SK-N-SH (cell line): ENCODE results near the gene S100P. TPM values are rescaled to one million over a fixed set of nuclear protein-coding genes. Genes with fewer than 3 reads are reported as not detected.

Experiments used
- CTCF ChIA-PET: fragments of 300-600, 350-600 bp; formaldehyde crosslinking; extraction: SDS; loops from one replicate; lab custom pipeline; 2021; lab: Yijun Ruan, JAX
- POLR2A ChIA-PET: fragments of 350-600 bp; sonication (Branson Sonifier 250); formaldehyde crosslinking; extraction: SDS; loops from one replicate; lab custom pipeline; 2020; ENCODE audit warnings: antibody characterized with exemption, inconsistent platforms; lab: Yijun Ruan, JAX
- DNase-seq: peaks from one replicate; pipeline ENCODE4 v3.0.0; 2012
- H2AFZ ChIP-seq: fragments of 200-600 bp; sonication (generic); 2 replicates; pipeline ENCODE4 v1.8.1; 2016; ENCODE audit warnings: antibody characterized with exemption, mild to moderate bottlenecking, low read depth
- H3F3A ChIP-seq: fragments of 200-600 bp; sonication (generic); replicated peaks from 2 replicates; pipeline ENCODE3; 2016; ENCODE audit warnings: antibody characterized with exemption, mild to moderate bottlenecking; ENCODE audit not compliant: insufficient read depth
- H3K27ac ChIP-seq, 2 experiments: fragments of 200-500 bp in 1 of 2; fragments of 200-600 bp in 1 of 2; sonication (Bioruptor generic) in 1 of 2; sonication (generic), shearing (Covaris generic) in 1 of 2; 2 replicates each; pipeline versions ENCODE4 v1.5.1 to v1.6.1; 2014 to 2016; ENCODE audit warnings: low read depth in 2 of 2, inconsistent platforms in 1 of 2, low read length in 1 of 2, mild to moderate bottlenecking in 1 of 2, mixed read lengths in 1 of 2
- H3K27me3 ChIP-seq: fragments of 200-600 bp; sonication (generic), shearing (Covaris generic); 2 replicates; pipeline ENCODE4 v1.6.1; 2016; ENCODE audit warnings: mixed run types; ENCODE audit not compliant: insufficient read depth
- H3K36me3 ChIP-seq, 2 experiments: fragments of 200-500 bp in 1 of 2; fragments of 200-600 bp in 1 of 2; sonication (Bioruptor generic) in 1 of 2; sonication (generic) in 1 of 2; replicated peaks in 1 of 2; 2 replicates each; pipeline versions ENCODE3 to v1.5.1; 2014 to 2016; ENCODE audit warnings: low read length in 1 of 2, mild to moderate bottlenecking in 1 of 2; ENCODE audit not compliant: insufficient read depth in 2 of 2, control insufficient read depth in 1 of 2
- H3K4me1 ChIP-seq, 2 experiments: fragments of 200-500 bp in 1 of 2; fragments of 200-600 bp in 1 of 2; sonication (Bioruptor generic) in 1 of 2; sonication (generic), shearing (Covaris generic) in 1 of 2; 2 replicates each; pipeline versions ENCODE4 v1.5.1 to v1.6.1; 2014 to 2016; ENCODE audit warnings: low read depth in 1 of 2, low read length in 1 of 2, mixed run types in 1 of 2; ENCODE audit not compliant: insufficient read depth in 2 of 2, control insufficient read depth in 1 of 2
- H3K4me2 ChIP-seq: fragments of 200-600 bp; sonication (generic), shearing (Covaris generic); 2 replicates; pipeline ENCODE4 v1.6.1; 2017; ENCODE audit warnings: mixed run types
- H3K4me3 ChIP-seq, 2 experiments: fragments of 200-500 bp in 1 of 2; fragments of 200-600 bp in 1 of 2; sonication (Bioruptor generic) in 1 of 2; sonication (generic), shearing (Covaris generic) in 1 of 2; 2 replicates each; pipeline versions ENCODE4 v1.5.1 to v1.8.1; 2014 to 2016; ENCODE audit warnings: low read depth in 2 of 2, inconsistent platforms in 1 of 2, low read length in 1 of 2, mild to moderate bottlenecking in 1 of 2, mixed read lengths in 1 of 2, moderate library complexity in 1 of 2
- H3K79me2 ChIP-seq: fragments of 200-600 bp; sonication (generic); 2 replicates; pipeline ENCODE4 v1.8.1; 2017; ENCODE audit warnings: mild to moderate bottlenecking; ENCODE audit not compliant: insufficient read depth
- H3K9ac ChIP-seq: fragments of 200-600 bp; sonication (generic); 2 replicates; pipeline ENCODE4 v1.6.1; 2017; ENCODE audit warnings: mixed run types
- H3K9me2 ChIP-seq: fragments of 200-600 bp; sonication (generic); 2 replicates; pipeline ENCODE4 v1.6.1; 2017; ENCODE audit warnings: mixed run types
- H3K9me3 ChIP-seq: fragments of 200-600 bp; sonication (generic); 2 replicates; pipeline ENCODE4 v1.6.1; 2017; ENCODE audit warnings: mixed run types, mild to moderate bottlenecking, moderate library complexity
- H4K20me1 ChIP-seq: fragments of 200-600 bp; sonication (generic); 2 replicates; pipeline ENCODE4 v1.6.1; 2017; ENCODE audit warnings: mild to moderate bottlenecking, mixed run types; ENCODE audit not compliant: insufficient read depth
- CHD2 ChIP-seq: fragments of 150-350 bp; IDR thresholded peaks from 2 replicates; pipeline ENCODE4 v1.6.1; 2018; ENCODE audit warnings: low read length; ENCODE audit not compliant: partially characterized antibody
- FOXM1 ChIP-seq: IDR thresholded peaks from 2 replicates; pipeline ENCODE4 v1.4.0; 2012; ENCODE audit warnings: low read depth, mild to moderate bottlenecking
- GATA2 ChIP-seq: sonication (generic); formaldehyde crosslinking; IDR thresholded peaks from 2 replicates; pipeline ENCODE4 v1.5.0; 2020; ENCODE audit warnings: mild to moderate bottlenecking, missing genetic modification reagents
- NFIC ChIP-seq: IDR thresholded peaks from 2 replicates; pipeline ENCODE4 v1.4.0; 2012; ENCODE audit warnings: borderline replicate concordance
- NRF1 ChIP-seq: IDR thresholded peaks from 2 replicates; pipeline ENCODE4 v1.6.1; 2012; ENCODE audit warnings: low read depth, mild to moderate bottlenecking, low read length
- PBX3 ChIP-seq: IDR thresholded peaks from 2 replicates; pipeline ENCODE4; 2012
- RFX5 ChIP-seq: IDR thresholded peaks from 2 replicates; pipeline ENCODE4 v1.6.1; 2012; ENCODE audit warnings: mild to moderate bottlenecking, improper control_type of control experiment, low read length
- SMC3 ChIP-seq: IDR thresholded peaks from 2 replicates; pipeline ENCODE4 v1.6.1; 2012; ENCODE audit warnings: low read depth, low read length, improper control_type of control experiment
- USF2 ChIP-seq: fragments of 150-350 bp; IDR thresholded peaks from 2 replicates; pipeline ENCODE4 v1.6.1; 2017; ENCODE audit warnings: antibody characterized with exemption, low read length, low read depth, borderline replicate concordance
- WGBS: methylation state at CpG from one replicate; pipeline ENCODE4 v1.1.6; 2017; ENCODE audit warnings: low lambda C conversion rate; 5-methylcytosine and 5-hydroxymethylcytosine counted together
- polyA plus RNA-seq, 3 experiments: library from polyadenylated mRNA; depleted of rRNA; stranded (reverse); fragments of >200 nt; gene quantifications; 2 replicates each; pipeline ENCODE4 v1.2.3, GENCODE V29; 2012
- TF ChIP-seq, protein P1 (sequence below): fragments of 200-600 bp; sonication (generic); IDR thresholded peaks from 2 replicates; pipeline ENCODE4 v1.6.1; 2017; ENCODE audit warnings: antibody characterized with exemption, mild to moderate bottlenecking, moderate library complexity

The S100P gene
- polyA plus RNA-seq, 1 of the 3 experiments (the other 2 are of a cell fraction), result not detected

- H3F3A ChIP-seq, result no peaks in the 10 kb centered on the region
- 66% methylated on average over 9 of the region's 18 CpGs for WGBS
- H3K9me2 ChIP-seq, result no peaks in the 10 kb centered on the region
- H3K27me3 ChIP-seq, result no peaks in the 10 kb centered on the region
- peaks cover 0 to 19% of the 10 kb centered on the region in 2 experiments; a peak in 1 of 4 replicates for H3K4me1 ChIP-seq
- POLR2A ChIA-PET, result interaction anchor here (0.6 to 1.4 kb wide), 2 partner anchors 22 kb away, joined by 3 to 6 read pairs; a partner anchor contains a TSS
- TF ChIP-seq CHD2 (no peak), FOXM1 (no peak), SMC3 (no peak), USF2 (no peak), NRF1 (no peak), RFX5 (no peak)
- TF ChIP-seq, protein P1, sequence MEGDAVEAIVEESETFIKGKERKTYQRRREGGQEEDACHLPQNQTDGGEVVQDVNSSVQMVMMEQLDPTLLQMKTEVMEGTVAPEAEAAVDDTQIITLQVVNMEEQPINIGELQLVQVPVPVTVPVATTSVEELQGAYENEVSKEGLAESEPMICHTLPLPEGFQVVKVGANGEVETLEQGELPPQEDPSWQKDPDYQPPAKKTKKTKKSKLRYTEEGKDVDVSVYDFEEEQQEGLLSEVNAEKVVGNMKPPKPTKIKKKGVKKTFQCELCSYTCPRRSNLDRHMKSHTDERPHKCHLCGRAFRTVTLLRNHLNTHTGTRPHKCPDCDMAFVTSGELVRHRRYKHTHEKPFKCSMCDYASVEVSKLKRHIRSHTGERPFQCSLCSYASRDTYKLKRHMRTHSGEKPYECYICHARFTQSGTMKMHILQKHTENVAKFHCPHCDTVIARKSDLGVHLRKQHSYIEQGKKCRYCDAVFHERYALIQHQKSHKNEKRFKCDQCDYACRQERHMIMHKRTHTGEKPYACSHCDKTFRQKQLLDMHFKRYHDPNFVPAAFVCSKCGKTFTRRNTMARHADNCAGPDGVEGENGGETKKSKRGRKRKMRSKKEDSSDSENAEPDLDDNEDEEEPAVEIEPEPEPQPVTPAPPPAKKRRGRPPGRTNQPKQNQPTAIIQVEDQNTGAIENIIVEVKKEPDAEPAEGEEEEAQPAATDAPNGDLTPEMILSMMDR, result no peak
- no peak overlapping the region; a peak in 1 of 4 replicates for H3K27ac ChIP-seq
- H3K4me2 ChIP-seq, result no peak overlapping the region
- no peak overlapping the region for H2AFZ ChIP-seq
- no peak overlapping the region for H3K4me3 ChIP-seq
- no peak overlapping the region for H3K9ac ChIP-seq
- peak; percentile 11 for DNase-seq
- no peaks in the 10 kb centered on the region for H4K20me1 ChIP-seq
- CTCF ChIA-PET, result interaction anchor here (1.2 kb wide), 1 partner anchor 8 kb away, joined by 3 read pairs; no protein-coding TSS in a partner anchor
- peaks cover 3% of the 10 kb centered on the region; the same call in 1 of the 2 replicates for H3K79me2 ChIP-seq
- no peaks in the 10 kb centered on the region for H3K36me3 ChIP-seq
- no peaks in the 10 kb centered on the region for H3K9me3 ChIP-seq
Measured at GRCh38 chr4:6695660-6696610, 2.3 kb downstream of the S100P start.

DNA sequence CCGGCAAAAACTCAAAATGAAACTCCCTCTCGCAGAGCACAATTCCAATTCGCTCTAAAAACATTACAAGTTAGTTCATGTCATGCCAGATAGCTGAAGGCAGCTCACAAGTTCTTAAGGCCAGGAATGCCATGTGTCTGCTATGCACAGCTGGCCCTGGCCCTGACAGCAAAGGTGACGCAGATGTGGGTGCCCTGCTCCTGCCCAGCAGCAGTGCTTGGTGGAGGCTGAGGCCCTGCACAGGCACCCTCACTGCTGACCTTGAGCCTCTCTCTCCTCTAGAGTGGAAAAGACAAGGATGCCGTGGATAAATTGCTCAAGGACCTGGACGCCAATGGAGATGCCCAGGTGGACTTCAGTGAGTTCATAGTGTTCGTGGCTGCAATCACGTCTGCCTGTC is 2.9 kb downstream of the S100P start:
- Histone ChIP-seq H3K4me2 (no peak overlapping the region), H3K4me3 (no peak overlapping the region), H3K27ac (no peak overlapping the region), H3K79me2 (peaks cover 3% of the 10 kb centered on the region; the same call in 1 of the 2 replicates), H4K20me1 (no peaks in the 10 kb centered on the region), H3K4me1 (peaks cover 0 to 19% of the 10 kb centered on the region in 2 experiments; a peak in 1 of 4 replicates), H3K9me3 (no peaks in the 10 kb centered on the region), H3F3A (no peaks in the 10 kb centered on the region), H3K9ac (no peak overlapping the region), H2AFZ (no peak overlapping the region), H3K27me3 (no peaks in the 10 kb centered on the region), H3K36me3 (no peaks in the 10 kb centered on the region), H3K9me2 (no peaks in the 10 kb centered on the region)
- WGBS, result 90% methylated on average over 7 of the region's 8 CpGs
- peak; percentile 15 for DNase-seq
- ChIA-PET CTCF (no interaction called here), POLR2A (no interaction called here)
- TF ChIP-seq GATA2 (CRISPR knock-in tag) (no peak), USF2 (no peak), PBX3 (no peak), NFIC (no peak), NRF1 (no peak)
